ENCODE results near the gene SARDH.
"Not testable (repeated sequence)": the region's sequence is repeated elsewhere in the genome, so short reads cannot be mapped to it uniquely, and the experiment has no call there.

Gene SARDH

DNA sequence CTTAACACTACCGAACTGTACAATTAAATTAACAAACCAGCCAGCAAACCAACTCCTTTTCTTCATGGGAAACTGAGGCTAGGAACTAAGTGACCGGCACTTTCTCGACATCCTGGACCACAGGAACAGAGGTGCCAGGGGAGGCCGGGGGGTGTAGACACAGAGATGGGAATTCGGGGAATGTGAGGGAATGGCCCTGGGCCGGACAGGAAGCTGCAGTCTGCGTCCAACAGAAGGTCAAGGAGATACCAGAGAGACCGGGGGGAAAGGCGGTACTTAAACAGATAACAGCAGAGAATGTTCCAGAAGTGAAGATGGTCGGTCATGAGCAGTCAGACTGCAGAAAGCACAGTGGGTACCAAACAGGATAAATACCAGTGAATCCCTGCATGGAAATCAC is 61.7 kb downstream of the SARDH start (continued):
- TF ChIP-seq, protein P1, sequence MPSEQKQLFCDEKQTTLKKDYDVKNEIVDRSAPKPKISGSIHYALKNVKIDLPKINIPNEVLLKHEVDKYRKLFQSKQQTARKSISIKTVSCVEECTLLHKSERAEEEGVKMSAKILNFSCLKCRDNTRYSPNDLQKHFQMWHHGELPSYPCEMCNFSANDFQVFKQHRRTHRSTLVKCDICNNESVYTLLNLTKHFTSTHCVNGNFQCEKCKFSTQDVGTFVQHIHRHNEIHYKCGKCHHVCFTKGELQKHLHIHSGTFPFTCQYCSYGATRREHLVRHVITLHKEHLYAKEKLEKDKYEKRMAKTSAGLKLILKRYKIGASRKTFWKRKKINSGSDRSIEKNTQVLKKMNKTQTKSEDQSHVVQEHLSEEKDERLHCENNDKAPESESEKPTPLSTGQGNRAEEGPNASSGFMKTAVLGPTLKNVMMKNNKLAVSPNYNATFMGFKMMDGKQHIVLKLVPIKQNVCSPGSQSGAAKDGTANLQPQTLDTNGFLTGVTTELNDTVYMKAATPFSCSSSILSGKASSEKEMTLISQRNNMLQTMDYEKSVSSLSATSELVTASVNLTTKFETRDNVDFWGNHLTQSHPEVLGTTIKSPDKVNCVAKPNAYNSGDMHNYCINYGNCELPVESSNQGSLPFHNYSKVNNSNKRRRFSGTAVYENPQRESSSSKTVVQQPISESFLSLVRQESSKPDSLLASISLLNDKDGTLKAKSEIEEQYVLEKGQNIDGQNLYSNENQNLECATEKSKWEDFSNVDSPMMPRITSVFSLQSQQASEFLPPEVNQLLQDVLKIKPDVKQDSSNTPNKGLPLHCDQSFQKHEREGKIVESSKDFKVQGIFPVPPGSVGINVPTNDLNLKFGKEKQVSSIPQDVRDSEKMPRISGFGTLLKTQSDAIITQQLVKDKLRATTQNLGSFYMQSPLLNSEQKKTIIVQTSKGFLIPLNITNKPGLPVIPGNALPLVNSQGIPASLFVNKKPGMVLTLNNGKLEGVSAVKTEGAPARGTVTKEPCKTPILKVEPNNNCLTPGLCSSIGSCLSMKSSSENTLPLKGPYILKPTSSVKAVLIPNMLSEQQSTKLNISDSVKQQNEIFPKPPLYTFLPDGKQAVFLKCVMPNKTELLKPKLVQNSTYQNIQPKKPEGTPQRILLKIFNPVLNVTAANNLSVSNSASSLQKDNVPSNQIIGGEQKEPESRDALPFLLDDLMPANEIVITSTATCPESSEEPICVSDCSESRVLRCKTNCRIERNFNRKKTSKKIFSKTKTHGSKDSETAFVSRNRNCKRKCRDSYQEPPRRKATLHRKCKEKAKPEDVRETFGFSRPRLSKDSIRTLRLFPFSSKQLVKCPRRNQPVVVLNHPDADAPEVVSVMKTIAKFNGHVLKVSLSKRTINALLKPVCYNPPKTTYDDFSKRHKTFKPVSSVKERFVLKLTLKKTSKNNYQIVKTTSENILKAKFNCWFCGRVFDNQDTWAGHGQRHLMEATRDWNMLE (tag by site-specific recombination; conservative IDR thresholded peaks at IDR 0.05; ENCODE audit: low read depth), result no peak
- TF ChIP-seq ZFP41 (tag by site-specific recombination; IDR thresholded peaks at IDR 0.05; ENCODE audit: borderline replicate concordance) (no peak), ZBTB1 (tag by site-specific recombination; IDR thresholded peaks at IDR 0.05) (no peak), ZFP69B (tag by site-specific recombination; IDR thresholded peaks at IDR 0.05) (no peak), ZNF785 (tag by site-specific recombination; IDR thresholded peaks at IDR 0.05) (no peak), ZNF621 (tag by site-specific recombination; IDR thresholded peaks at IDR 0.05) (no peak), ZNF302 (tag by site-specific recombination; IDR thresholded peaks at IDR 0.05; ENCODE audit: low read depth) (no peak), ZNF248 (tag by site-specific recombination; IDR thresholded peaks at IDR 0.05) (no peak), ZNF23 (tag by site-specific recombination; IDR thresholded peaks at IDR 0.05; ENCODE audit: borderline replicate concordance) (no peak)
- TF ChIP-seq, protein P2, sequence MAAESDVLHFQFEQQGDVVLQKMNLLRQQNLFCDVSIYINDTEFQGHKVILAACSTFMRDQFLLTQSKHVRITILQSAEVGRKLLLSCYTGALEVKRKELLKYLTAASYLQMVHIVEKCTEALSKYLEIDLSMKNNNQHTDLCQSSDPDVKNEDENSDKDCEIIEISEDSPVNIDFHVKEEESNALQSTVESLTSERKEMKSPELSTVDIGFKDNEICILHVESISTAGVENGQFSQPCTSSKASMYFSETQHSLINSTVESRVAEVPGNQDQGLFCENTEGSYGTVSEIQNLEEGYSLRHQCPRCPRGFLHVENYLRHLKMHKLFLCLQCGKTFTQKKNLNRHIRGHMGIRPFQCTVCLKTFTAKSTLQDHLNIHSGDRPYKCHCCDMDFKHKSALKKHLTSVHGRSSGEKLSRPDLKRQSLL (tag by site-specific recombination; IDR thresholded peaks at IDR 0.05), result no peak
- TF ChIP-seq, protein P3, sequence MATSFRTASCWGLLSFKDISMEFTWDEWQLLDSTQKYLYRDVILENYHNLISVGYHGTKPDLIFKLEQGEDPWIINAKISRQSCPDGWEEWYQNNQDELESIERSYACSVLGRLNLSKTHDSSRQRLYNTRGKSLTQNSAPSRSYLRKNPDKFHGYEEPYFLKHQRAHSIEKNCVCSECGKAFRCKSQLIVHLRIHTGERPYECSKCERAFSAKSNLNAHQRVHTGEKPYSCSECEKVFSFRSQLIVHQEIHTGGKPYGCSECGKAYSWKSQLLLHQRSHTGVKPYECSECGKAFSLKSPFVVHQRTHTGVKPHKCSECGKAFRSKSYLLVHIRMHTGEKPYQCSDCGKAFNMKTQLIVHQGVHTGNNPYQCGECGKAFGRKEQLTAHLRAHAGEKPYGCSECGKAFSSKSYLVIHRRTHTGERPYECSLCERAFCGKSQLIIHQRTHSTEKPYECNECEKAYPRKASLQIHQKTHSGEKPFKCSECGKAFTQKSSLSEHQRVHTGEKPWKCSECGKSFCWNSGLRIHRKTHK (tag by site-specific recombination; IDR thresholded peaks at IDR 0.05), result no peak

DNA sequence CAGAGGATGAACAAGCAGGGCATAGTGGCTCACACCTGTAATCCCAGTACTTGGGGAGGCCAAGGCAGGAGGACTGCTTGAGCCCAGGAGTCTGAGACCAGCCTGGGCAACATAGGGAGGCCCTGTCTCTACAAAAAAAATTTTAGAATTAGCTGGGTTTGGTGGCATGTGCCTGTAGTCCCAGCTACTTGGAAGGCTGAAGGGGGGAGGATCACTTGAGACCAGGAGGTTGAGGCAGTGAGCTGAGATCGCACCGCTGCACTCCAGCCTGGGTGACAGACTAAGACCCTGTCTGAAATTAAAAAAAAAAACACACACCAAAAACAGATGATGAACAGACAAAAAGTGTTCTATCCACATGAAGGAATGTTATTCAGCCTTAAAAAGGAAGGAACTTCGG is 62.4 kb downstream of the SARDH start:
- CTCF ChIA-PET, POLR2A ChIA-PET: not testable (repeated sequence)

DNA sequence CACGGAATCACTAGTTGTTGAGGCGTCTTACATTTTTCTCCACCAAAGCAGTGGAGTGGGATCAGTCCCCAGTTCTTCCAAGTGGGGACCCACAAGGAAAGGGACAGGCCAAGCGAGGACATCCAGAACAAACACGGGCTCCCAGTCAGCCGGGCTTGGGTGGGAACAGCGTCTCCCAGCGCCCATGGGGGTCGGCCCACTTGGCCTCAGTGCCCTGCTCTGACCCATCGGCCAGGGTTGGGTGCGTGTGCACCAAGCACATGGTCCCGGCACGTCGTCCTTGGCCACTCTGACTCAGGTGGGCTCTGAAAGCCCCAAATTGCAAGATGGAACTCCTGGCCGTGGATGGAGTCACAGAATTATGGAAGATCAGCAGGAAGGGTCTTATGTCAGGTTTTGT is 64.1 kb downstream of the SARDH start:
- no peaks in the 10 kb centered on the region for H3K9me3 ChIP-seq (ENCODE audit: control insufficient read depth, insufficient read depth, low read depth, low read length)
- H3K27ac ChIP-seq (ENCODE audit: extremely low read depth, low read depth, low read length), result no peak overlapping the region
- no peaks in the 10 kb centered on the region for H3K4me1 ChIP-seq (ENCODE audit: control insufficient read depth, insufficient read depth, low read length)
- CTCF ChIA-PET, result interaction anchor here (2.4 kb wide), 1 partner anchor 15 kb away, joined by 10 read pairs; no protein-coding TSS in a partner anchor
- TF ChIP-seq, protein P4, sequence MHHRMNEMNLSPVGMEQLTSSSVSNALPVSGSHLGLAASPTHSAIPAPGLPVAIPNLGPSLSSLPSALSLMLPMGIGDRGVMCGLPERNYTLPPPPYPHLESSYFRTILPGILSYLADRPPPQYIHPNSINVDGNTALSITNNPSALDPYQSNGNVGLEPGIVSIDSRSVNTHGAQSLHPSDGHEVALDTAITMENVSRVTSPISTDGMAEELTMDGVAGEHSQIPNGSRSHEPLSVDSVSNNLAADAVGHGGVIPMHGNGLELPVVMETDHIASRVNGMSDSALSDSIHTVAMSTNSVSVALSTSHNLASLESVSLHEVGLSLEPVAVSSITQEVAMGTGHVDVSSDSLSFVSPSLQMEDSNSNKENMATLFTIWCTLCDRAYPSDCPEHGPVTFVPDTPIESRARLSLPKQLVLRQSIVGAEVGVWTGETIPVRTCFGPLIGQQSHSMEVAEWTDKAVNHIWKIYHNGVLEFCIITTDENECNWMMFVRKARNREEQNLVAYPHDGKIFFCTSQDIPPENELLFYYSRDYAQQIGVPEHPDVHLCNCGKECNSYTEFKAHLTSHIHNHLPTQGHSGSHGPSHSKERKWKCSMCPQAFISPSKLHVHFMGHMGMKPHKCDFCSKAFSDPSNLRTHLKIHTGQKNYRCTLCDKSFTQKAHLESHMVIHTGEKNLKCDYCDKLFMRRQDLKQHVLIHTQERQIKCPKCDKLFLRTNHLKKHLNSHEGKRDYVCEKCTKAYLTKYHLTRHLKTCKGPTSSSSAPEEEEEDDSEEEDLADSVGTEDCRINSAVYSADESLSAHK (tag by site-specific recombination; IDR thresholded peaks at IDR 0.05), result no peak
- TF ChIP-seq ZNF184 (tag by site-specific recombination; IDR thresholded peaks at IDR 0.05) (no peak), ZNF16 (tag by site-specific recombination; IDR thresholded peaks at IDR 0.05; ENCODE audit: low read depth) (no peak), ZNF48 (tag by site-specific recombination; IDR thresholded peaks at IDR 0.05) (no peak), ZNF366 (tag by site-specific recombination; conservative IDR thresholded peaks at IDR 0.05) (no peak), ZNF121 (tag by site-specific recombination; IDR thresholded peaks at IDR 0.05) (no peak), KLF10 (tag by site-specific recombination; IDR thresholded peaks at IDR 0.05) (no peak)
- H3K36me3 ChIP-seq (ENCODE audit: control insufficient read depth in 2 of 2, insufficient read depth in 1 of 2, low read length in 2 of 2), result no peaks in the 10 kb centered on the region
- no peak overlapping the region for H3K4me3 ChIP-seq (ENCODE audit: low read depth, low read length)
- POLR2A ChIA-PET, result no interaction called here

More for the DNA sequence above, 62.4 kb downstream of the SARDH start:
- not testable (repeated sequence) for H3K36me3 ChIP-seq (ENCODE audit: control insufficient read depth in 2 of 2, insufficient read depth in 1 of 2, low read length in 2 of 2); H3K4me3 ChIP-seq (ENCODE audit: low read depth, low read length); H3K27ac ChIP-seq (ENCODE audit: extremely low read depth, low read depth, low read length); H3K4me1 ChIP-seq (ENCODE audit: control insufficient read depth, insufficient read depth, low read length); H3K9me3 ChIP-seq (ENCODE audit: control insufficient read depth, insufficient read depth, low read depth, low read length)

All from HEK293 (cell line).